ENCODE data around the gene ABCA1. TPM values are rescaled to one million over a fixed set of nuclear protein-coding genes. Genes with fewer than 3 reads are reported as not detected.

Gene ABCA1
- total RNA-seq, 1 donor from 2014 or later: 30.7 TPM

- intact Hi-C loops (cut with DNase I): no loop called here
Measured at GRCh38 chr9:104795082-104795481, 132.9 kb downstream of the ABCA1 start.

GRCh38 chr9:104794070-104794469 lies 133.9 kb downstream of the ABCA1 start:
- H3K4me3 ChIP-seq: no peak overlapping the region
- intact Hi-C loops (cut with DNase I): no loop called here
- no peak for DNase-seq (ENCODE audit: extremely low spot score in 2 of 2)
- H3K36me3 ChIP-seq: peaks cover 4 to 99% of the 10 kb centered on the region in 2 donors
- no peaks in the 10 kb centered on the region for H3K4me1 ChIP-seq
- no peaks in the 10 kb centered on the region for H3K9me3 ChIP-seq
- TF ChIP-seq CTCF (IDR thresholded peaks at IDR 0.05): no peak
- no peak for TF ChIP-seq POLR2AphosphoS5 (IDR thresholded peaks at IDR 0.05; ENCODE audit: insufficient read depth in 1 of 2, low read depth in 1 of 2)
- TF ChIP-seq POLR2A (IDR thresholded peaks at IDR 0.05): no peak
- no peak overlapping the region for H3K27ac ChIP-seq
- no peaks in the 10 kb centered on the region for H3K27me3 ChIP-seq

More at GRCh38 chr9:104795082-104795481, 132.9 kb downstream of the ABCA1 start:
- Histone ChIP-seq H3K4me1 (no peaks in the 10 kb centered on the region), H3K27ac (no peak overlapping the region), H3K36me3 (peaks cover 4 to 99% of the 10 kb centered on the region in 2 donors), H3K9me3 (no peaks in the 10 kb centered on the region), H3K4me3 (no peak overlapping the region), H3K27me3 (no peaks in the 10 kb centered on the region)
- TF ChIP-seq POLR2AphosphoS5 (IDR thresholded peaks at IDR 0.05; ENCODE audit: insufficient read depth in 1 of 2, low read depth in 1 of 2): no peak
- no peak for DNase-seq (ENCODE audit: extremely low spot score in 2 of 2)

GRCh38 chr9:104788251-104788650 lies 139.7 kb downstream of the ABCA1 start:
- intact Hi-C loops (cut with DNase I): no loop called here
- Histone ChIP-seq H3K4me3 (no peak overlapping the region), H3K36me3 (peaks cover 4 to 100% of the 10 kb centered on the region in 2 donors)

GRCh38 chr9:104787306-104788015 lies 140.5 kb downstream of the ABCA1 start:
- no peak overlapping the region for H3K4me3 ChIP-seq
- H3K27me3 ChIP-seq: no peaks in the 10 kb centered on the region
- TF ChIP-seq POLR2A (IDR thresholded peaks at IDR 0.05) (no peak), CTCF (IDR thresholded peaks at IDR 0.05) (no peak), POLR2AphosphoS5 (IDR thresholded peaks at IDR 0.05; ENCODE audit: insufficient read depth in 1 of 2, low read depth in 1 of 2) (no peak)
- no peaks in the 10 kb centered on the region for H3K9me3 ChIP-seq
- H3K4me1 ChIP-seq: no peaks in the 10 kb centered on the region
- no peak for DNase-seq (ENCODE audit: extremely low spot score in 2 of 2)
- H3K27ac ChIP-seq: no peak overlapping the region
- intact Hi-C loops (cut with DNase I): no loop called here
- H3K36me3 ChIP-seq: peaks cover 4 to 96% of the 10 kb centered on the region in 2 donors

More at GRCh38 chr9:104788251-104788650, 139.7 kb downstream of the ABCA1 start:
- no peak overlapping the region for H3K27ac ChIP-seq
- no peaks in the 10 kb centered on the region for H3K9me3 ChIP-seq
- DNase-seq (ENCODE audit: extremely low spot score in 2 of 2): no peak
- no peaks in the 10 kb centered on the region for H3K4me1 ChIP-seq
- no peaks in the 10 kb centered on the region for H3K27me3 ChIP-seq
- TF ChIP-seq POLR2A (IDR thresholded peaks at IDR 0.05) (no peak), CTCF (IDR thresholded peaks at IDR 0.05) (no peak), POLR2AphosphoS5 (IDR thresholded peaks at IDR 0.05; ENCODE audit: insufficient read depth in 1 of 2, low read depth in 1 of 2) (no peak)

GRCh38 chr9:104786293-104786692 lies 141.7 kb downstream of the ABCA1 start:
- Histone ChIP-seq H3K4me3 (no peak overlapping the region), H3K27me3 (no peaks in the 10 kb centered on the region), H3K36me3 (peaks cover 0 to 91% of the 10 kb centered on the region in 2 donors), H3K4me1 (no peaks in the 10 kb centered on the region), H3K9me3 (no peaks in the 10 kb centered on the region), H3K27ac (no peak overlapping the region)
- DNase-seq (ENCODE audit: extremely low spot score in 2 of 2): no peak
- intact Hi-C loops (cut with DNase I): no loop called here
- TF ChIP-seq POLR2A (IDR thresholded peaks at IDR 0.05) (no peak), POLR2AphosphoS5 (IDR thresholded peaks at IDR 0.05; ENCODE audit: insufficient read depth in 1 of 2, low read depth in 1 of 2) (no peak), CTCF (IDR thresholded peaks at IDR 0.05) (no peak)

All from vagina (tissue), 2 donors.